Loucy (cell line): ENCODE measurements around the gene MCF2L2.
A peak's percentile ranks its signal among the peaks of the same experiment; 100 is the strongest.

Experiments
- H2AFZ ChIP-seq: fragments of 200-600 bp; sonication (generic); 2 replicates; pipeline ENCODE4 v1.6.0; 2016; ENCODE audit warnings: antibody characterized with exemption, mild to moderate bottlenecking, low read length, moderate library complexity
- H3F3A ChIP-seq: fragments of 200-600 bp; 2 replicates; pipeline ENCODE4 v1.6.0; 2016; ENCODE audit warnings: antibody characterized with exemption, low read depth, mild to moderate bottlenecking
- H3K27me3 ChIP-seq: fragments of 200-600 bp; sonication (generic); 2 replicates; pipeline ENCODE4 v1.6.1; 2014; ENCODE audit warnings: low read length, mild to moderate bottlenecking; ENCODE audit not compliant: insufficient read depth, poor library complexity, severe bottlenecking
- H3K36me3 ChIP-seq: fragments of 200-600 bp; sonication (generic); 2 replicates; pipeline ENCODE4 v1.6.1; 2016; ENCODE audit warnings: low read length; ENCODE audit not compliant: insufficient read depth
- H3K4me1 ChIP-seq: fragments of 200-600 bp; sonication (generic); 2 replicates; pipeline ENCODE4 v1.5.1; 2014; ENCODE audit warnings: low read length, mild to moderate bottlenecking; ENCODE audit not compliant: insufficient read depth, poor library complexity, severe bottlenecking
- H3K4me2 ChIP-seq: fragments of 200-600 bp; sonication (generic); 2 replicates; pipeline ENCODE4 v1.6.0; 2014; ENCODE audit warnings: antibody characterized with exemption, low read length, low read depth, mild to moderate bottlenecking; ENCODE audit not compliant: poor library complexity, severe bottlenecking
- H3K4me3 ChIP-seq: fragments of 200-600 bp; sonication (generic); 2 replicates; pipeline ENCODE4 v1.5.1; 2014; ENCODE audit warnings: low read length, mild to moderate bottlenecking, mixed read lengths; ENCODE audit not compliant: poor library complexity, severe bottlenecking
- H3K79me2 ChIP-seq: fragments of 200-600 bp; sonication (generic); 2 replicates; pipeline ENCODE4 v1.6.1; 2014; ENCODE audit warnings: low read length; ENCODE audit not compliant: insufficient read depth
- H3K9ac ChIP-seq: fragments of 200-600 bp; sonication (generic); 2 replicates; pipeline ENCODE4 v1.6.0; 2014; ENCODE audit warnings: mild to moderate bottlenecking, low read depth, low read length, moderate library complexity; ENCODE audit not compliant: poor library complexity, severe bottlenecking
- H3K9me2 ChIP-seq: fragments of 200-600 bp; sonication (generic); replicated peaks from 2 replicates; pipeline ENCODE4 v1.6.1; 2016; ENCODE audit warnings: low read depth, low read length, mixed read lengths
- H3K9me3 ChIP-seq: fragments of 200-600 bp; sonication (generic); 2 replicates; pipeline ENCODE4 v1.6.1; 2014; ENCODE audit warnings: mild to moderate bottlenecking, antibody characterized with exemption, low read length, low read depth; ENCODE audit not compliant: insufficient read depth
- H4K20me1 ChIP-seq: fragments of 200-600 bp; sonication (generic); 2 replicates; pipeline ENCODE4 v1.6.0; 2014; ENCODE audit warnings: antibody characterized with exemption, low read length, mild to moderate bottlenecking; ENCODE audit not compliant: insufficient read depth, poor library complexity, severe bottlenecking
- EZH2phosphoT487 ChIP-seq: fragments of 200-600 bp; IDR thresholded peaks from 2 replicates; pipeline ENCODE4 v1.6.1; 2018; ENCODE audit warnings: antibody characterized with exemption, mild to moderate bottlenecking, moderate library complexity, borderline replicate concordance
- TF ChIP-seq, protein P1 (sequence below): fragments of 200-600 bp; sonication (generic); conservative IDR thresholded peaks from 2 replicates; pipeline ENCODE4 v1.5.1; 2014; ENCODE audit warnings: mild to moderate bottlenecking, antibody characterized with exemption, low read length

Gene MCF2L2

GRCh38 chr3:183449791-183450190 is 21.4 kb upstream of the MCF2L2 start:
- TF ChIP-seq, protein P1, sequence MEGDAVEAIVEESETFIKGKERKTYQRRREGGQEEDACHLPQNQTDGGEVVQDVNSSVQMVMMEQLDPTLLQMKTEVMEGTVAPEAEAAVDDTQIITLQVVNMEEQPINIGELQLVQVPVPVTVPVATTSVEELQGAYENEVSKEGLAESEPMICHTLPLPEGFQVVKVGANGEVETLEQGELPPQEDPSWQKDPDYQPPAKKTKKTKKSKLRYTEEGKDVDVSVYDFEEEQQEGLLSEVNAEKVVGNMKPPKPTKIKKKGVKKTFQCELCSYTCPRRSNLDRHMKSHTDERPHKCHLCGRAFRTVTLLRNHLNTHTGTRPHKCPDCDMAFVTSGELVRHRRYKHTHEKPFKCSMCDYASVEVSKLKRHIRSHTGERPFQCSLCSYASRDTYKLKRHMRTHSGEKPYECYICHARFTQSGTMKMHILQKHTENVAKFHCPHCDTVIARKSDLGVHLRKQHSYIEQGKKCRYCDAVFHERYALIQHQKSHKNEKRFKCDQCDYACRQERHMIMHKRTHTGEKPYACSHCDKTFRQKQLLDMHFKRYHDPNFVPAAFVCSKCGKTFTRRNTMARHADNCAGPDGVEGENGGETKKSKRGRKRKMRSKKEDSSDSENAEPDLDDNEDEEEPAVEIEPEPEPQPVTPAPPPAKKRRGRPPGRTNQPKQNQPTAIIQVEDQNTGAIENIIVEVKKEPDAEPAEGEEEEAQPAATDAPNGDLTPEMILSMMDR, result no peak
- TF ChIP-seq EZH2phosphoT487, result no peak
- Histone ChIP-seq H3K4me2 (peak overlapping the region; percentile 88), H4K20me1 (no peaks in the 10 kb centered on the region), H3K4me1 (peaks cover 27% of the 10 kb centered on the region), H3K4me3 (peak overlapping the region; percentile 88), H3K9me3 (no peaks in the 10 kb centered on the region), H3K36me3 (0 out of 2 replicates have a peak, but pooled peaks cover 2% of the 10 kb centered on the region), H3K9ac (peak overlapping the region; percentile 79), H3F3A (no peaks in the 10 kb centered on the region), H3K27me3 (no peaks in the 10 kb centered on the region), H3K9me2 (no peaks in the 10 kb centered on the region), H2AFZ (no peak overlapping the region), H3K79me2 (peaks cover 26% of the 10 kb centered on the region)

- H3F3A ChIP-seq, result no peaks in the 10 kb centered on the region
- peaks cover 26% of the 10 kb centered on the region for H3K79me2 ChIP-seq
- no peak for TF ChIP-seq EZH2phosphoT487
- TF ChIP-seq, protein P1, result peak; percentile 17; the same call in 1 of the 2 replicates
- H4K20me1 ChIP-seq, result no peaks in the 10 kb centered on the region
- no peaks in the 10 kb centered on the region for H3K27me3 ChIP-seq
- peak overlapping the region; percentile 88 for H3K4me2 ChIP-seq
- peak overlapping the region; percentile 88 for H3K4me3 ChIP-seq
- H3K4me1 ChIP-seq, result peaks cover 27% of the 10 kb centered on the region
- H3K9ac ChIP-seq, result peak overlapping the region; percentile 79
- H3K9me3 ChIP-seq, result no peaks in the 10 kb centered on the region
- no peak overlapping the region for H2AFZ ChIP-seq
- no peaks in the 10 kb centered on the region for H3K36me3 ChIP-seq
- H3K9me2 ChIP-seq, result no peaks in the 10 kb centered on the region
These were observed 21.0 kb upstream of the MCF2L2 start for GRCh38 chr3:183449391-183449790.

DNA sequence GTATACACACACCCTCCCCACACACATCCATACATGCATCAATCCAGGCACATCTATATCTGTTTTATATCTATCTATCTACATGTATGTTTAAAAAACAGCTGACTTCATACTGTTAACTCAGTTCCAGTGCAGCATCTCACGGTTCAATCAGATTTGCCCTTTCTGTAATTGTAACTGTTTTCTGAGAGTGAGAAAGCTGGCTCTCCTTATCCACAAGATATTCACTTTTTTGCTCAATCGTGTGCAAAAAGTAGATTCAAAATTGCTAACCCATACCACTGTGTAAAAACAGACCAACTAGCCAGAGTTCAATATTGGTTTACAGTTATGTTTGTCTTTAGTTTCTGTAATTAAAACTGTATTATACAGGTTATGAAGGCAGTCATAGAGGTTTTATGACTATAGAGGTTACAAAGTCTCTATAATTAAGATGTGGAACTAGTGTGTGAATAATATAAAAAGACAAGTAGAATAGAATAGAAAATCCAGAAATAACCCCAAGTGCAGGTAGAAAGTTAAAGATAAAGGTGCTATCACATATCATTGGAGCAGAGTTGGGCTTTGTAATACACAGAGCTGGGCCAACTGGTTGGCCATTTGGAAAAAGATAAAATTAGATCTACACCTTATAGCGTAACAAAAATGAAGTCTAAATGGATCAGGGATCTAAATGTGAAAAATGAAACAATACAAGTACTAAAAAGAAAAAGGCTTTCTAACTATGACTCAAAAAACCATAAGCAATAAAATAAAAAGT is 20.1 kb upstream of the MCF2L2 start:
- H3K79me2 ChIP-seq, result peaks cover 26% of the 10 kb centered on the region
- H3K4me1 ChIP-seq, result peaks cover 27% of the 10 kb centered on the region
- TF ChIP-seq, protein P1, result no peak
- no peak for TF ChIP-seq EZH2phosphoT487
- H2AFZ ChIP-seq, result no peak overlapping the region
- peak overlapping the region; percentile 88 for H3K4me3 ChIP-seq
- H3F3A ChIP-seq, result no peaks in the 10 kb centered on the region
- H3K4me2 ChIP-seq, result peak overlapping the region; percentile 88
- no peaks in the 10 kb centered on the region for H4K20me1 ChIP-seq
- H3K9me3 ChIP-seq, result no peaks in the 10 kb centered on the region
- H3K36me3 ChIP-seq, result no peaks in the 10 kb centered on the region
- peak overlapping the region; percentile 79 for H3K9ac ChIP-seq
- no peaks in the 10 kb centered on the region for H3K27me3 ChIP-seq
- H3K9me2 ChIP-seq, result no peaks in the 10 kb centered on the region
